PC-9 (cell line): ENCODE measurements around the gene EGFL8. TPM values are rescaled to one million over a fixed set of nuclear protein-coding genes. Genes with fewer than 3 reads are reported as not detected.

Source experiments
- BruUV-seq: library from RNA; stranded (reverse); fragments of 400-500 nt; replicated peaks from 2 replicates; lab custom pipeline; 2021; lab: Mats Ljungman, UMichigan
- CTCF ChIA-PET: fragments of 300-600 bp; sonication (Branson Sonifier 250); formaldehyde crosslinking; loops from one replicate; lab custom pipeline; 2022; ENCODE audit warnings: antibody characterized with exemption; lab: Charles Lee
- POLR2A ChIA-PET: fragments of 300-600 bp; sonication (Branson Sonifier 250); formaldehyde crosslinking; loops from one replicate; lab custom pipeline; 2022; ENCODE audit warnings: antibody characterized with exemption; ENCODE audit not compliant: unreplicated experiment; lab: Charles Lee
- DNase-seq, 2 experiments: peaks; one replicate each; pipeline versions ENCODE4 v3.0.0 to v3.0.0-alpha.2; 2015 to 2022; ENCODE audit warnings: mixed read lengths in 1 of 2
- H2AFZ ChIP-seq: fragments of 200-600 bp; sonication (generic); 2 replicates; pipeline ENCODE4 v1.8.1; 2017; ENCODE audit warnings: antibody characterized with exemption
- H3F3A ChIP-seq: fragments of 200-600 bp; sonication (generic); 2 replicates; pipeline ENCODE4 v1.8.1; 2017; ENCODE audit warnings: antibody characterized with exemption, mild to moderate bottlenecking, low read depth; ENCODE audit not compliant: insufficient read depth
- H3K27ac ChIP-seq: fragments of 200-600 bp; sonication (generic); 2 replicates; pipeline ENCODE4 v1.6.1; 2016; ENCODE audit warnings: mixed run types
- H3K27me3 ChIP-seq: fragments of 200-600 bp; sonication (generic); 2 replicates; pipeline ENCODE4 v1.6.1; 2016; ENCODE audit warnings: low read depth, mixed run types; ENCODE audit not compliant: insufficient read depth
- H3K36me3 ChIP-seq: fragments of 200-600 bp; sonication (generic); 2 replicates; pipeline ENCODE4 v1.6.1; 2016; ENCODE audit warnings: low read depth, mixed run types
- H3K4me1 ChIP-seq: fragments of 200-600 bp; sonication (generic); replicated peaks from 2 replicates; pipeline ENCODE4 v1.6.1; 2016; ENCODE audit warnings: mixed run types; ENCODE audit not compliant: insufficient read depth
- H3K4me2 ChIP-seq: fragments of 200-600 bp; sonication (generic); 2 replicates; pipeline ENCODE4 v1.6.1; 2017; ENCODE audit warnings: mixed run types
- H3K4me3 ChIP-seq: fragments of 200-600 bp; sonication (generic); 2 replicates; pipeline ENCODE4 v1.6.1; 2016; ENCODE audit warnings: mixed run types
- H3K79me2 ChIP-seq: fragments of 200-600 bp; sonication (generic); 2 replicates; pipeline ENCODE4 v1.6.1; 2017; ENCODE audit warnings: low read depth, mixed run types
- H3K9me2 ChIP-seq: fragments of 200-600 bp; sonication (generic); 2 replicates; pipeline ENCODE4 v1.8.1; 2017; ENCODE audit warnings: mild to moderate bottlenecking; ENCODE audit not compliant: insufficient read depth
- H3K9me3 ChIP-seq: fragments of 200-600 bp; sonication (generic); 2 replicates; pipeline ENCODE4 v1.8.1; 2016; ENCODE audit warnings: low read depth; ENCODE audit not compliant: insufficient read depth
- H4K20me1 ChIP-seq: fragments of 200-600 bp; sonication (generic); 2 replicates; pipeline ENCODE4 v1.8.1; 2017; ENCODE audit not compliant: insufficient read depth
- EZH2 ChIP-seq: fragments of 200-600 bp; sonication (generic); IDR thresholded peaks from 2 replicates; pipeline ENCODE4 v1.8.0; 2017; ENCODE audit warnings: antibody characterized with exemption, low read depth
- intact Hi-C: fragments of 100-400 bp; cut with micrococcal nuclease; formaldehyde crosslinking; loops from one replicate; pipeline ENCODE4 v1.10.0; 2022; ENCODE audit not compliant: unreplicated experiment
- total RNA-seq: library from RNA; stranded (reverse); gene quantifications from 2 replicates; pipeline ENCODE4 v1.2.3, GENCODE V29; 2021
- TF ChIP-seq, protein P1 (sequence below): fragments of 200-600 bp; sonication (generic); conservative IDR thresholded peaks from 2 replicates; pipeline ENCODE4 v1.6.1; 2017; ENCODE audit warnings: mixed run types, antibody characterized with exemption, mild to moderate bottlenecking, moderate library complexity

Gene EGFL8
- total RNA-seq, 1 experiment from 2014 or later = 26.0 TPM

DNA sequence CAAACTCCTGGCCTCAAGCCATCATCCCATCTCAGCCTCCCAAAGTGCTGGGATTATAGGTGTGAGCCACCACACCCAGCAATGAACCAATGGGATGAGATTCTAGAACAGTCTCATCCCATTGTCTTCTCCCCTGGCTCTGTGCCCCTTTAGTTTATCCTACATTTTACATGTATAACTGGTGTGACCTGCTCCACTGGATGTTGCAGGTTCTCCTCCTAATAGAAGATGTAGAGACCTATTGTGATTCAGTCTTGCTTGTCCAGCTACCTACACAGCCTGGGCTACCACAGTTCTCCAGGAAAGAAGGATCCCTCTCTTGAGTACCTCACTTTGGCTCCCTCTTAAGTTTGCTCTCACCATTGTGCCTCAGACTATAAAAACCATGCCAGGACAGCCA lies 32.3 kb upstream of the EGFL8 start:
- no peak overlapping the region for H3K27ac ChIP-seq
- no peak for DNase-seq
- CTCF ChIA-PET = no interaction called here

DNA sequence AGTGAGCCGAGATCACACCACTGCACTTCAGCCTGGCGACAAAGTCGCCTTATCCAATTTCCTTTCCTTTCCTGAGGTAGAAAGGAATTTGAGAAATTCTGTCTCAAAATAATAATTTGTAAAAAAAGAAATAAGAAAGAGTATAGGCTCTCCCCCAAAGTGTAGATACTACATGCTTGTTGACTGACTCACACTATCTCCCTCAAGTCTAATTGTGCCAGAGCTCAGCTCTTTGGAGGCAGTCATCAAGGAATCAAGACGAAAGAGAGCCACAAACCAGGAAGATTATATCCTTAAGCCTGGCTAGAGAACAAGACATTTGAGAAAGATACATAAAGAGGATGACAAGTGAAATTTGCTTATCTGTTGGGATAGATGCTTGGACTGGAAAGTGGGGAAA lies 30.6 kb upstream of the EGFL8 start:
- CTCF ChIA-PET = no interaction called here

More for the DNA sequence above, 32.3 kb upstream of the EGFL8 start:
- H3K4me2 ChIP-seq = 0 out of 2 replicates have a peak overlapping the region, but pooled peaks have one; percentile 13
- BruUV-seq = no TSS peak
- intact Hi-C loops = loop anchor here (5.0 kb wide), 1 partner anchor 65 kb away; no protein-coding TSS in a partner anchor
- TF ChIP-seq, protein P1, sequence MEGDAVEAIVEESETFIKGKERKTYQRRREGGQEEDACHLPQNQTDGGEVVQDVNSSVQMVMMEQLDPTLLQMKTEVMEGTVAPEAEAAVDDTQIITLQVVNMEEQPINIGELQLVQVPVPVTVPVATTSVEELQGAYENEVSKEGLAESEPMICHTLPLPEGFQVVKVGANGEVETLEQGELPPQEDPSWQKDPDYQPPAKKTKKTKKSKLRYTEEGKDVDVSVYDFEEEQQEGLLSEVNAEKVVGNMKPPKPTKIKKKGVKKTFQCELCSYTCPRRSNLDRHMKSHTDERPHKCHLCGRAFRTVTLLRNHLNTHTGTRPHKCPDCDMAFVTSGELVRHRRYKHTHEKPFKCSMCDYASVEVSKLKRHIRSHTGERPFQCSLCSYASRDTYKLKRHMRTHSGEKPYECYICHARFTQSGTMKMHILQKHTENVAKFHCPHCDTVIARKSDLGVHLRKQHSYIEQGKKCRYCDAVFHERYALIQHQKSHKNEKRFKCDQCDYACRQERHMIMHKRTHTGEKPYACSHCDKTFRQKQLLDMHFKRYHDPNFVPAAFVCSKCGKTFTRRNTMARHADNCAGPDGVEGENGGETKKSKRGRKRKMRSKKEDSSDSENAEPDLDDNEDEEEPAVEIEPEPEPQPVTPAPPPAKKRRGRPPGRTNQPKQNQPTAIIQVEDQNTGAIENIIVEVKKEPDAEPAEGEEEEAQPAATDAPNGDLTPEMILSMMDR = no peak
- TF ChIP-seq EZH2 = no peak
- no peaks in the 10 kb centered on the region for H3K27me3 ChIP-seq
- H3F3A ChIP-seq = peaks cover 21% of the 10 kb centered on the region
- no peaks in the 10 kb centered on the region for H3K9me3 ChIP-seq
- no peak overlapping the region for H3K4me3 ChIP-seq
- peaks cover 27% of the 10 kb centered on the region for H3K79me2 ChIP-seq
- peaks cover 22% of the 10 kb centered on the region for H3K4me1 ChIP-seq
- POLR2A ChIA-PET = no interaction called here
- H3K9me2 ChIP-seq = no peaks in the 10 kb centered on the region
- H4K20me1 ChIP-seq = no peaks in the 10 kb centered on the region
- no peak overlapping the region for H2AFZ ChIP-seq
- no peaks in the 10 kb centered on the region for H3K36me3 ChIP-seq

DNA sequence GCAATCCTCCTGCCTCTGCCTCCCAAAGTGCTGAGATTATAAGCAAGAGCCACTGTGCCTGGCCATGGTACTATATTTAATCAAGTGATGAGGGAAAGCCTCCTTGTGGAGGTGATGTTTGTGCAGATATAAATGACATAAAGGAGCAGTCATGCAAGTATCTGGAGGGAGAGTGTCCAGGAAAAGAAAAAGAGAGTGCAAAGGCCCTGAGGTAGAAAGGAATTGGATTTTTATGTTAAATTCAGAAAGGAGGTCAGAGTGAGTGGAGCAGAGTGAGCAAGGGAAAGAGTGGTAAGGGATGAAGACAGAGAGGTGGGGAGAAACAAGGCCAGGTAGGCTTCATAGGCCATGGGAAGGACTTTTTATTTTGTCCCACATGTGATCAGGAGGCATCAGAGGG lies 26.9 kb upstream of the EGFL8 start:
- H3K9me2 ChIP-seq = no peaks in the 10 kb centered on the region
- intact Hi-C loops = no loop called here
- H3K36me3 ChIP-seq = no peaks in the 10 kb centered on the region
- no TSS peak for BruUV-seq
- no peaks in the 10 kb centered on the region for H4K20me1 ChIP-seq
- H3K27me3 ChIP-seq = no peaks in the 10 kb centered on the region
- no peak overlapping the region for H2AFZ ChIP-seq
- no peak overlapping the region for H3K4me3 ChIP-seq
- no peak for DNase-seq
- no peaks in the 10 kb centered on the region for H3K79me2 ChIP-seq
- ChIA-PET CTCF (no interaction called here), POLR2A (no interaction called here)
- H3K4me1 ChIP-seq = peaks cover 2% of the 10 kb centered on the region
- TF ChIP-seq, protein P1 = no peak
- TF ChIP-seq EZH2 = no peak
- H3F3A ChIP-seq = no peaks in the 10 kb centered on the region
- H3K4me2 ChIP-seq = no peak overlapping the region
- H3K9me3 ChIP-seq = no peaks in the 10 kb centered on the region
- H3K27ac ChIP-seq = no peak overlapping the region

More for the DNA sequence above, 30.6 kb upstream of the EGFL8 start:
- H3K4me2 ChIP-seq = no peak overlapping the region
- no peaks in the 10 kb centered on the region for H4K20me1 ChIP-seq
- peaks cover 15% of the 10 kb centered on the region for H3K4me1 ChIP-seq
- TF ChIP-seq, protein P1 = no peak
- TF ChIP-seq EZH2 = no peak
- H3K79me2 ChIP-seq = peaks cover 14% of the 10 kb centered on the region
- no TSS peak for BruUV-seq
- no peaks in the 10 kb centered on the region for H3K36me3 ChIP-seq
- H3K4me3 ChIP-seq = no peak overlapping the region
- intact Hi-C loops = loop anchor here (5.0 kb wide), 1 partner anchor 64 kb away; no protein-coding TSS in a partner anchor
- no peaks in the 10 kb centered on the region for H3K9me2 ChIP-seq
- DNase-seq = no peak
- no peak overlapping the region for H3K27ac ChIP-seq
- H3F3A ChIP-seq = peaks cover 21% of the 10 kb centered on the region
- no peaks in the 10 kb centered on the region for H3K27me3 ChIP-seq
- no peak overlapping the region for H2AFZ ChIP-seq
- POLR2A ChIA-PET = no interaction called here
- H3K9me3 ChIP-seq = no peaks in the 10 kb centered on the region
